ENCODE measurements around the gene PLCG1. TPM values are rescaled to one million over a fixed set of nuclear protein-coding genes. Genes with fewer than 3 reads are reported as not detected.
"Not testable (repeated sequence)": the region's sequence is repeated elsewhere in the genome, so short reads cannot be mapped to it uniquely, and the experiment has no call there.

Gene PLCG1
- polyA plus RNA-seq, 6 donors from 2014 or later = 1.6 to 18.1 (median 8.0) TPM

GRCh38 chr20:41111578-41111951 lies 25.8 kb upstream of the PLCG1 start:
- ATAC-seq (ENCODE audit: low read depth in 2 of 2) = peak; percentile 75 to 84
- Mint-ChIP-seq H3K27ac (peak overlapping the region in 5 of 6 donors; percentile 5 to 72 (median 52)), H3K36me3 (peaks cover 7 to 21% of the 10 kb centered on the region in 2 donors)

GRCh38 chr20:41116282-41116956 lies 20.9 kb upstream of the PLCG1 start:
- no peaks in the 10 kb centered on the region for H3K9me3 Mint-ChIP-seq
- H3K36me3 Mint-ChIP-seq = peaks cover 8 to 31% of the 10 kb centered on the region in 2 donors
- no peaks in the 10 kb centered on the region for H3K27me3 Mint-ChIP-seq
- ATAC-seq (ENCODE audit: low read depth in 2 of 2) (no peak), DNase-seq (no peak)
- H3K4me3 Mint-ChIP-seq = no peak overlapping the region
- peaks cover 4 to 7% (median 6%) of the 10 kb centered on the region in 3 donors for H3K4me1 Mint-ChIP-seq
- H3K27ac Mint-ChIP-seq = peak overlapping the region in 1 of 6 donors; percentile 48

More at GRCh38 chr20:41111578-41111951, 25.8 kb upstream of the PLCG1 start:
- no peaks in the 10 kb centered on the region for H3K27me3 Mint-ChIP-seq
- H3K9me3 Mint-ChIP-seq = no peaks in the 10 kb centered on the region
- H3K4me1 Mint-ChIP-seq = peaks cover 11 to 18% (median 12%) of the 10 kb centered on the region in 3 donors
- DNase-seq = peak; percentile 18
- no peak overlapping the region for H3K4me3 Mint-ChIP-seq

GRCh38 chr20:41118159-41118558 lies 19.2 kb upstream of the PLCG1 start:
- H3K27ac Mint-ChIP-seq; H3K9me3 Mint-ChIP-seq; DNase-seq; ATAC-seq (ENCODE audit: low read depth in 2 of 2); H3K4me3 Mint-ChIP-seq; H3K4me1 Mint-ChIP-seq; H3K27me3 Mint-ChIP-seq: not testable (repeated sequence)
- peaks cover 14 to 36% of the 10 kb centered on the region in 2 donors for H3K36me3 Mint-ChIP-seq

DNA sequence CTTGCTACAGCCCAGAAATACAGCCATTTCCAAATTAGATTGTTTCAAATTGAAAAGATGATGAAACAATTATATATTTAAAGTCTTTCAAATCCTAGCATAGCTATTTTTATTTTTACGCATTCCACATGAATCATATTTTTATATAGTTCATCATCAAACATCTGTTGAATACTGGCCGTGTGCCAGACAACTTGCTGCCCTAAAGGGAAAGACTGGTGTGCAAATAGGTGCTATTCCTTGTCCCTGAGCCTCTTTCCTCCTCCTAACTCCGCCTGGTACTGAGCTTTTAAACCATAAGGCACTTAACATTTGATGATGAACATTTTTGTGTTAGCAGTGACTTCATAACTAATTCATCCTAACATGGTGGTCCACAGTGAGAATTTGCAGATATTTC lies 18.7 kb upstream of the PLCG1 start:
- H3K9me3 Mint-ChIP-seq = no peaks in the 10 kb centered on the region
- no peaks in the 10 kb centered on the region for H3K27me3 Mint-ChIP-seq
- ATAC-seq (ENCODE audit: low read depth in 2 of 2) = no peak
- no peak for DNase-seq
- peak overlapping the region in 1 of 6 donors; percentile 35 for H3K27ac Mint-ChIP-seq
- H3K36me3 Mint-ChIP-seq = peaks cover 17 to 40% of the 10 kb centered on the region in 2 donors
- H3K4me1 Mint-ChIP-seq = no peaks in the 10 kb centered on the region
- no peak overlapping the region for H3K4me3 Mint-ChIP-seq

DNA sequence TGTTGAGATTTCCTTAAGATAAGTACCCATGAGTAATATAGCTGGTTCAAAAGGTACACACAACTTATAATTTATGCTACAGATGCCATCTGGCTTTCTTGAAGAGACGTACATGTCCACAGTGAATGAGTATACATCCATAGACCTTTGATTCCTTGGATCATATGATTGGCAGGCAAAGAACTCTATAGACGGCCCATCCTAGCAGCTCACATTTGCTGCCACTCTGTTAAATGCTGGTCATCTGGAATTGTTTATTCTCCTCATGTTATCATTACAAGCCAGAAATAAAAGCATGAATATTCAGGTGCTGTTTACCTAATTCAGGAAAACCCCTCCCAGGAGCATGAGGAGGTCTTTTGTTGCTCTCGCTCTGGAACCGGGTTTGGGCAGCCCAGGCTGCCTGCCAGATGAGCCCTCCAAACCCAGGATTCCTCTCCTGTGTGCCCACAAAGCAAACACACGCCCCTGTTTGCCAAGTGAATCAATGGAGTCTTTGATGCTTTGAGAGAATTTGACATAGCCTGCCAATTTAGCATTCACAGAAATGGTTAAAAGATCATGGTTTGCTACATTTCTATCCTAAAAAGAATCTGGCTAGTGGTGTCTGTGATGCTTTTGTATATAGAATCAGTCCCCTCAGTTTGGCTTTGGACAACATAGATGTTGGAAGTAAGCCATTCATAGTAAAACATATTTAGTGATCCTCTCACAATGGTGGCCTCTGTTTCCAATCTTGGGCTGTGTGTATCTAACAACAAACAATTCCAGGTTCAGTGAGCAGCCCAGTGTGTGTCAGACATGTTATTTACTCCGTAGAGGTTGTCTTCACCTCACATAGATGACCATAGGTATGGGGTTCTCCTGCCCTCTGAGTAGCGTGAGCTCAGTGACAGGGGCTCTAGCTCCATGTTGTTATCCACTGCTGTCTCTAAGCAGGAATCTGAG lies 17.5 kb upstream of the PLCG1 start:
- H3K27me3 Mint-ChIP-seq = no peaks in the 10 kb centered on the region
- no peaks in the 10 kb centered on the region for H3K9me3 Mint-ChIP-seq
- H3K4me3 Mint-ChIP-seq = no peak overlapping the region
- no peaks in the 10 kb centered on the region for H3K4me1 Mint-ChIP-seq
- DNase-seq (no peak), ATAC-seq (ENCODE audit: low read depth in 2 of 2) (no peak)
- H3K27ac Mint-ChIP-seq = no peak overlapping the region
- H3K36me3 Mint-ChIP-seq = peaks cover 17 to 34% of the 10 kb centered on the region in 2 donors

GRCh38 chr20:41121399-41121798 lies 15.9 kb upstream of the PLCG1 start:
- H3K27ac Mint-ChIP-seq = peak overlapping the region in 3 of 6 donors; percentile 23 to 86 (median 78)
- H3K4me3 Mint-ChIP-seq = no peak overlapping the region
- DNase-seq (no peak), ATAC-seq (ENCODE audit: low read depth in 2 of 2) (no peak)
- H3K9me3 Mint-ChIP-seq = no peaks in the 10 kb centered on the region
- peaks cover 25 to 26% of the 10 kb centered on the region in 2 donors for H3K36me3 Mint-ChIP-seq
- no peaks in the 10 kb centered on the region for H3K4me1 Mint-ChIP-seq
- H3K27me3 Mint-ChIP-seq = no peaks in the 10 kb centered on the region

GRCh38 chr20:41123631-41124030 lies 13.7 kb upstream of the PLCG1 start:
- Mint-ChIP-seq H3K36me3 (peaks cover 12 to 23% of the 10 kb centered on the region in 2 donors), H3K4me1 (no peaks in the 10 kb centered on the region), H3K9me3 (peaks cover 0 to 2% (median 0%) of the 10 kb centered on the region in 7 donors), H3K27me3 (no peaks in the 10 kb centered on the region), H3K4me3 (no peak overlapping the region), H3K27ac (no peak overlapping the region)
- ATAC-seq (ENCODE audit: low read depth in 2 of 2) (no peak), DNase-seq (no peak)

DNA sequence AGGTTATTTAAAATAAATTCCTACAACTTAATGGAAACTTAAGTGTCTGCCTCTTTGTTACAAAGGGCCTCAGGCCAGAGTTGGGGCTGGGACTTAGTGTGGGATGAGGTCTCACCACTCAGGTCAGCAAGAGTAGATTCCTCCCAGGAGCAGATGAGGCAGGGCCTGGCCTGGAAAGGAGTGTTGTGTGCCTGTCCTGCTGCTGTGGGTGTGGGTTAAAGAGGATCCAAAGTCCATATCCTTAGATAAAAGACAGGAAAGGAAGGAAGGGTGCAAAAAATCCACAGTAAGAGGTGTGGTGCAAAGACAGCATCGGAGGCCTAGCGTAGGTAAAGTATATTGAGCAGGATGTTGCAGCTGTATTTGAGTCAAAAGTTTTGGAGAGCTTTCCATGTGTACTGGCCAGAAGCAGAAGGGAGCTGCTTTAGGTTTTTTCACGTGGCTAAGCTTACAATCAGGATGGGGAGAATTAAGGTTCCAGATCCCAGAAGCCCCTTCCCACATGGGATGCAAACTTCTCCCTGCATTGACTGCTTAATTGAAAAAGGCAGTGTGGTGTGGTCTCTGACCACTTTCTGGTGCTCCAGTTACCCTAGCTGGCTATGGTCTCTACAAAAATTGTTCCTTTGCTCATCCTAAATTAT lies 12.8 kb upstream of the PLCG1 start:
- ATAC-seq (ENCODE audit: low read depth in 2 of 2) (no peak), DNase-seq (no peak)
- Mint-ChIP-seq H3K36me3 (peaks cover 9 to 19% of the 10 kb centered on the region in 2 donors), H3K27me3 (no peaks in the 10 kb centered on the region), H3K9me3 (peaks cover 0 to 2% (median 0%) of the 10 kb centered on the region in 7 donors), H3K4me3 (no peak overlapping the region), H3K4me1 (no peaks in the 10 kb centered on the region), H3K27ac (peak overlapping the region in 3 of 6 donors; percentile 46 to 89 (median 47))

DNA sequence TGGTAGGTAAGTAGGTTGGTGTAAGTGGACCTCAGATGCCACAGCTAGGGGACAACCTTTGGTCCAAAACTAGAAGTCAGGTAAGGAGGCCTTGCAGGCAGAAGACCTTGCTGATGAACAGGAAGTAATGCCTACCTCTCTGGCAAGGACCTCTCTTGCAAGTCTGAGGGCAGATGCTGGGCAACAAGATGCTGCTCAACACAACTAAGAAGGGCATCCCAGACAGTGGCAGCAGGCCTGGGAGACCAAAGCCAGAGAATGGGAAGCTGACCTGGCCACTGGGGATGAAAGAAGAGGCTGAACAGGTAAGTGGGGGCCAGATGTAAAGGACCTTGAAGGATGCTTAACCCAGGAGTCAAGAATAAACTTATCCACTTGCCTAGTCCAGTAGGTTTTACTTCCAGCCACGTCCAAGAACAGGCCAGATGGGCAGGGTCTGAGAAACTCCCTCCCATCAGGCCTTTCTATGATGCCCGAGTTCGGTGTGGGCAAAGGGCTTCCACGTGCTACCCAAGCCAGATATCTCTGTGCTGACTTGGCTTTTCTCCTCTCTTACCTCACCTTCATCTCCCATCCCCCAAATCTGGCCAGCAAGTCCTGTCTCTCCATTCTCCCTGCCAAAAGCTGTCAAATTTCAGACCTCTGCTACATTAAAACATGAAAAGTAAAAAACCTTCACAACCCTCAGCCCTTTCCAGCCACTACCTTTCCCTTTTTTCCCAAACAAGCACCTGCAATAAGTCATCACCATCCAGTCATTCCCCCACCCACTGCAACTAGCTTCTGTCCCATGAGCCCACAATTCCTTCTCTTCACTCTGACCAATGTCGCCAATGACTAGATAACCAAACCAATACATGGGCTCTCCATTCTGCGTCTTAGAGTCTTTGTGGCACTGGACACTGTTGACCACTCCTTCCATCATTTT lies 11.5 kb upstream of the PLCG1 start:
- no peaks in the 10 kb centered on the region for H3K27me3 Mint-ChIP-seq
- peaks cover 13 to 19% of the 10 kb centered on the region in 2 donors for H3K36me3 Mint-ChIP-seq
- no peaks in the 10 kb centered on the region for H3K4me1 Mint-ChIP-seq
- DNase-seq (no peak), ATAC-seq (ENCODE audit: low read depth in 2 of 2) (no peak)
- H3K9me3 Mint-ChIP-seq = peaks cover 0 to 2% (median 0%) of the 10 kb centered on the region in 7 donors
- no peak overlapping the region for H3K4me3 Mint-ChIP-seq
- H3K27ac Mint-ChIP-seq = peak overlapping the region in 5 of 6 donors; percentile 12 to 80 (median 74)

DNA sequence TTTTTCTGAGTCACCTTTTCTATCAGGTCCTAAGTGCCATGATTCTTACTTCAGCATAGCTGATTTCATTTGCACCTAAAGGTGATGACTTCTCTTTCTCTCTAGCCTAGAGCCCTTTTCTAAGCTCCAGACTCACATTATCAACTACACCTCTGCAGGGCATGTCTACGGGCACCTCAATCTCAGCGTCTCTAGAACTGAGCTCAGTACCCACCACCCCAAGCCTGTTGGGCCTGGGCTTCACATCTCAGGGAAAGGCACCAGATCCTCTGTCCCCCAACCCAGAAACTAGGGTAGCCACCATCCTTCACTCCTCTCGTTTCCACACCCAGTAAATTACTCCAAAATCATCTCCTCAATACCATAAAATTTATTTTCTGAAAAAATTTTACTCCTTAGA lies 10.6 kb upstream of the PLCG1 start:
- Mint-ChIP-seq H3K27ac (peak overlapping the region in 3 of 6 donors; percentile 1 to 80 (median 21)), H3K36me3 (peaks cover 13 to 19% of the 10 kb centered on the region in 2 donors), H3K27me3 (no peaks in the 10 kb centered on the region), H3K4me3 (peak overlapping the region in 1 of 8 donors; percentile 6), H3K9me3 (peaks cover 0 to 2% (median 0%) of the 10 kb centered on the region in 7 donors), H3K4me1 (no peaks in the 10 kb centered on the region)
- no peak for DNase-seq
- ATAC-seq (ENCODE audit: low read depth in 2 of 2) = no peak

GRCh38 chr20:41128317-41128716 lies 9.0 kb upstream of the PLCG1 start:
- H3K36me3 Mint-ChIP-seq = peaks cover 7 to 11% of the 10 kb centered on the region in 2 donors
- H3K4me3 Mint-ChIP-seq; H3K27me3 Mint-ChIP-seq; ATAC-seq (ENCODE audit: low read depth in 2 of 2); H3K27ac Mint-ChIP-seq; H3K9me3 Mint-ChIP-seq; H3K4me1 Mint-ChIP-seq; DNase-seq: not testable (repeated sequence)

DNA sequence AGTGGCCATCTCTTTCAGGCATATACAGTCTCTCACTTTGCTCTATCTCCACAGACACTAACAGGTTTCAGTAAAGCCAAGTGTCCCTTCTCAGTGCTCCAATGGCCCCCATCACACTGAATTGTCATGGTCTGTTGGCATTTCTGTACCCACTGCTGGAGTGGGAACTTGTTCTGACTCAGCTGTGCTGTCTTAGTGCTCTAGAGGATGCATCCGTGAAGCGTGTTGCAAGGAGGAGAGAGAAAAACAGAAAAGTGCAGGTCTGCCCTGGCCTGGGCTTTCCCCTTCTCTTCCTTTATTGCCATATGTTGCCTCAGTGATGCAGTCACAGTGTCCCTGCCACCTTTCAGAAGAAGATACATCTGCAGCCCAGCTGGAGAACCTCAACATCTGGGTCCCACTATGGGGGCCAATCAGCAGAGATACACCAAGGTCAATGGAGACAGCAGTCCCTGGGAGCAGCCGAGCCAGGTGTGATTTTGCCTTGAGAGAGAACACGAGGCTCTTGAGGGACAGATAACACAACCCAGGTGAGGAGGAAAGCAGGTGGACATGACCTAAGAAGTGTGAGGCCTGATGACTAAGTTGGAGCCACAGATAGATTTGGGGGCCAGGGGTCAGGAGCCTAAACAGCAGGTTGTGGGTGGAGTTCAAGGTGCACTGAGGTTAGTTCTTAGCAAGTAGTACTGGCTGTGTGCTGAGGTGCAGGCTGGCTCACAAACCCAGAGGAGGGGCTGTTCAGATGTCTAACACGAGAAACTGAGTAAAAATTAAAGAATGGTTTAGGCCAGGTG lies 5.6 kb upstream of the PLCG1 start:
- Mint-ChIP-seq H3K27ac (peak overlapping the region in 3 of 6 donors; percentile 33 to 61 (median 61)), H3K9me3 (peaks cover 0 to 2% (median 0%) of the 10 kb centered on the region in 7 donors), H3K36me3 (peaks cover 0 to 4% of the 10 kb centered on the region in 2 donors), H3K27me3 (no peaks in the 10 kb centered on the region), H3K4me1 (peaks cover 13 to 18% (median 14%) of the 10 kb centered on the region in 3 donors), H3K4me3 (peak overlapping the region in 1 of 8 donors; percentile 31)
- ATAC-seq (ENCODE audit: low read depth in 2 of 2) = no peak
- no peak for DNase-seq

All from naive B cell (primary cell).